Vagina (tissue), 2 donors: ENCODE results near the gene RARA. TPM values are rescaled to one million over a fixed set of nuclear protein-coding genes. Genes with fewer than 3 reads are reported as not detected.
A peak's percentile ranks its signal among the peaks of the same experiment; 100 is the strongest.

Experiments
- DNase-seq, 2 donors: peaks; one replicate each; pipeline ENCODE4 v3.0.0-alpha.2; 2017; ENCODE audit errors: extremely low spot score in 2 of 2
- H3K27ac ChIP-seq: fragments of 200-600 bp; sonication (generic); one replicate; pipeline ENCODE4 v1.5.1; 2019
- H3K27me3 ChIP-seq: fragments of 200-600 bp; sonication (generic); one replicate; pipeline ENCODE4 v1.5.1; 2019
- H3K36me3 ChIP-seq, 2 donors: fragments of 200-600 bp; sonication (generic); one replicate each; pipeline ENCODE4 v1.5.1; 2017 to 2019
- H3K4me1 ChIP-seq: fragments of 200-600 bp; sonication (generic); one replicate; pipeline ENCODE4 v1.5.1; 2019
- H3K4me3 ChIP-seq, 2 donors: fragments of 200-600 bp; sonication (generic); 1 replicate in 1 of 2; 2 replicates in 1 of 2; pipeline ENCODE4 v1.5.1; 2016 to 2019
- H3K9me3 ChIP-seq: fragments of 200-600 bp; sonication (generic); one replicate; pipeline ENCODE4 v1.5.1; 2019
- CTCF ChIP-seq, 3 experiments: fragments of 450-650 bp in 2 of 3; fragments of 200-600 bp in 1 of 3; sonication (generic) in 1 of 3; IDR thresholded peaks; one replicate each; pipeline ENCODE4 v1.5.1; 2017 to 2019; ENCODE audit warnings: antibody characterized with exemption in 3 of 3, mild to moderate bottlenecking in 2 of 3, moderate library complexity in 2 of 3
- POLR2A ChIP-seq, 2 donors: fragments of 450-650 bp; IDR thresholded peaks; one replicate each; pipeline ENCODE4 v1.6.1; 2017; ENCODE audit warnings: antibody characterized with exemption in 2 of 2, mild to moderate bottlenecking in 2 of 2, moderate library complexity in 2 of 2
- POLR2AphosphoS5 ChIP-seq, 2 donors: sonication (generic); formaldehyde crosslinking; IDR thresholded peaks; one replicate each; pipeline ENCODE4 v1.9.0; 2017; ENCODE audit warnings: antibody characterized with exemption in 2 of 2, mild to moderate bottlenecking in 2 of 2, low read depth in 1 of 2; ENCODE audit not compliant: insufficient read depth in 1 of 2
- intact Hi-C: fragments of 100-400 bp; cut with DNase I; formaldehyde crosslinking; loops from one replicate; pipeline ENCODE4 v1.15.1; 2023
- total RNA-seq: library from RNA; depleted of rRNA; stranded (reverse); fragments of >200 nt; gene quantifications from one replicate; pipeline ENCODE4 v1.2.3, GENCODE V29; 2016

The RARA gene
- total RNA-seq, 1 donor from 2014 or later, result 58.9 TPM

- peaks cover 100% of the 10 kb centered on the region for H3K4me1 ChIP-seq
- no peaks in the 10 kb centered on the region for H3K9me3 ChIP-seq
- no peak for DNase-seq
- H3K36me3 ChIP-seq, result no peaks in the 10 kb centered on the region
- peak overlapping the region; percentile 80 to 86 for H3K4me3 ChIP-seq
- TF ChIP-seq CTCF (IDR thresholded peaks at IDR 0.05) (no peak), POLR2A (IDR thresholded peaks at IDR 0.05) (no peak), POLR2AphosphoS5 (IDR thresholded peaks at IDR 0.05; ENCODE audit: insufficient read depth in 1 of 2, low read depth in 1 of 2) (no peak)
- H3K27me3 ChIP-seq, result no peaks in the 10 kb centered on the region
- peak overlapping the region; percentile 96 for H3K27ac ChIP-seq
- intact Hi-C loops, result no loop called here
Measured at GRCh38 chr17:40323391-40324381, 14.7 kb downstream of the RARA start.

- DNase-seq, result no peak
- Histone ChIP-seq H3K27me3 (no peaks in the 10 kb centered on the region), H3K4me3 (no peak overlapping the region), H3K36me3 (no peaks in the 10 kb centered on the region), H3K9me3 (no peaks in the 10 kb centered on the region), H3K27ac (peak overlapping the region; percentile 96), H3K4me1 (peaks cover 100% of the 10 kb centered on the region)
- intact Hi-C loops, result no loop called here
- no peak for TF ChIP-seq POLR2A (IDR thresholded peaks at IDR 0.05)
- no peak for TF ChIP-seq CTCF (IDR thresholded peaks at IDR 0.05)
- no peak for TF ChIP-seq POLR2AphosphoS5 (IDR thresholded peaks at IDR 0.05; ENCODE audit: insufficient read depth in 1 of 2, low read depth in 1 of 2)
Measured at GRCh38 chr17:40325156-40326013, 16.4 kb downstream of the RARA start.

GRCh38 chr17:40326014-40326831, 17.2 kb downstream of the RARA start:
- H3K9me3 ChIP-seq, result no peaks in the 10 kb centered on the region
- no peak overlapping the region for H3K4me3 ChIP-seq
- no peaks in the 10 kb centered on the region for H3K36me3 ChIP-seq
- peak overlapping the region; percentile 96 for H3K27ac ChIP-seq
- H3K27me3 ChIP-seq, result no peaks in the 10 kb centered on the region
- intact Hi-C loops, result no loop called here
- no peak for TF ChIP-seq POLR2AphosphoS5 (IDR thresholded peaks at IDR 0.05; ENCODE audit: insufficient read depth in 1 of 2, low read depth in 1 of 2)
- no peak for TF ChIP-seq CTCF (IDR thresholded peaks at IDR 0.05)
- TF ChIP-seq POLR2A (IDR thresholded peaks at IDR 0.05), result no peak
- DNase-seq, result no peak
- peaks cover 100% of the 10 kb centered on the region for H3K4me1 ChIP-seq

- TF ChIP-seq CTCF (IDR thresholded peaks at IDR 0.05) (no peak), POLR2AphosphoS5 (IDR thresholded peaks at IDR 0.05; ENCODE audit: insufficient read depth in 1 of 2, low read depth in 1 of 2) (no peak), POLR2A (IDR thresholded peaks at IDR 0.05) (no peak)
- Histone ChIP-seq H3K27ac (peak overlapping the region; percentile 96), H3K4me1 (peaks cover 100% of the 10 kb centered on the region), H3K36me3 (no peaks in the 10 kb centered on the region), H3K9me3 (no peaks in the 10 kb centered on the region), H3K4me3 (no peak overlapping the region), H3K27me3 (no peaks in the 10 kb centered on the region)
- intact Hi-C loops, result no loop called here
- DNase-seq, result no peak
Measured at GRCh38 chr17:40326832-40327199, 17.8 kb downstream of the RARA start.
